SU-DHL-6 (cell line): ENCODE data around the gene EXOC2.

Experiments
- H2AFZ ChIP-seq: fragments of 200-600 bp; sonication (generic); 2 replicates; pipeline ENCODE4 v1.6.1; 2014; ENCODE audit warnings: low read depth, mild to moderate bottlenecking, moderate library complexity, mixed read lengths, antibody characterized with exemption, low read length; ENCODE audit not compliant: severe bottlenecking
- H3F3A ChIP-seq: fragments of 200-600 bp; shearing (Covaris generic); 2 replicates; pipeline ENCODE4 v1.6.0; 2016; ENCODE audit warnings: antibody characterized with exemption, mild to moderate bottlenecking; ENCODE audit not compliant: insufficient read depth
- H3K27ac ChIP-seq: fragments of 200-600 bp; sonication (generic); 2 replicates; pipeline ENCODE4 v1.5.1; 2016; ENCODE audit warnings: low read depth, mild to moderate bottlenecking, low read length, moderate library complexity, mixed read lengths
- H3K27me3 ChIP-seq: fragments of 200-600 bp; sonication (generic), shearing (Covaris generic); 2 replicates; pipeline ENCODE4 v1.6.0; 2014; ENCODE audit warnings: mild to moderate bottlenecking, low read length
- H3K36me3 ChIP-seq: fragments of 200-600 bp; sonication (generic); 2 replicates; pipeline ENCODE4 v1.6.1; 2014; ENCODE audit warnings: mild to moderate bottlenecking, low read length, mixed read lengths
- H3K4me2 ChIP-seq: fragments of 300-600, 200-600 bp; shearing (Covaris generic), sonication (generic); 2 replicates; pipeline ENCODE4 v1.6.0; 2014; ENCODE audit warnings: low read length, low read depth, mild to moderate bottlenecking; ENCODE audit not compliant: poor library complexity, severe bottlenecking
- H3K4me3 ChIP-seq: fragments of 200-600 bp; sonication (generic); 2 replicates; pipeline ENCODE4 v1.5.1; 2014; ENCODE audit warnings: antibody characterized with exemption, low read length, mild to moderate bottlenecking, mixed read lengths; ENCODE audit not compliant: insufficient read depth, poor library complexity, severe bottlenecking
- H3K79me2 ChIP-seq: fragments of 200-600 bp; sonication (generic); 2 replicates; pipeline ENCODE4 v1.6.1; 2014; ENCODE audit warnings: mild to moderate bottlenecking, low read length, moderate library complexity; ENCODE audit not compliant: insufficient read depth
- H3K9ac ChIP-seq: fragments of 200-600 bp; sonication (generic); 2 replicates; pipeline ENCODE4 v1.7.0; 2014; ENCODE audit warnings: mild to moderate bottlenecking, low read length
- H3K9me2 ChIP-seq: fragments of 200-600 bp; sonication (generic); replicated peaks from 2 replicates; pipeline ENCODE4 v1.6.1; 2014; ENCODE audit warnings: low read length; ENCODE audit not compliant: insufficient read depth
- H3K9me3 ChIP-seq: fragments of 200-600 bp; sonication (generic); 2 replicates; pipeline ENCODE4 v1.6.1; 2014; ENCODE audit warnings: low read length, mixed read lengths; ENCODE audit not compliant: insufficient read depth
- H4K20me1 ChIP-seq: fragments of 200-600 bp; sonication (generic); 2 replicates; pipeline ENCODE4 v1.6.1; 2014; ENCODE audit warnings: low read depth, mild to moderate bottlenecking, antibody characterized with exemption, low read length, moderate library complexity, mixed read lengths
- CTCF ChIP-seq: fragments of 200-600 bp; sonication (generic); IDR thresholded peaks from one replicate; pipeline ENCODE4 v1.5.1; 2017; ENCODE audit warnings: antibody characterized with exemption, mild to moderate bottlenecking, low read length, moderate library complexity; ENCODE audit not compliant: insufficient read depth, poor library complexity, severe bottlenecking
- EZH2phosphoT487 ChIP-seq: fragments of 200-600 bp; sonication (generic), shearing (Covaris generic); conservative IDR thresholded peaks from 2 replicates; pipeline ENCODE4 v1.6.1; 2018; ENCODE audit warnings: mild to moderate bottlenecking, antibody characterized with exemption, low read length, moderate library complexity, mixed read lengths

EXOC2 gene

DNA sequence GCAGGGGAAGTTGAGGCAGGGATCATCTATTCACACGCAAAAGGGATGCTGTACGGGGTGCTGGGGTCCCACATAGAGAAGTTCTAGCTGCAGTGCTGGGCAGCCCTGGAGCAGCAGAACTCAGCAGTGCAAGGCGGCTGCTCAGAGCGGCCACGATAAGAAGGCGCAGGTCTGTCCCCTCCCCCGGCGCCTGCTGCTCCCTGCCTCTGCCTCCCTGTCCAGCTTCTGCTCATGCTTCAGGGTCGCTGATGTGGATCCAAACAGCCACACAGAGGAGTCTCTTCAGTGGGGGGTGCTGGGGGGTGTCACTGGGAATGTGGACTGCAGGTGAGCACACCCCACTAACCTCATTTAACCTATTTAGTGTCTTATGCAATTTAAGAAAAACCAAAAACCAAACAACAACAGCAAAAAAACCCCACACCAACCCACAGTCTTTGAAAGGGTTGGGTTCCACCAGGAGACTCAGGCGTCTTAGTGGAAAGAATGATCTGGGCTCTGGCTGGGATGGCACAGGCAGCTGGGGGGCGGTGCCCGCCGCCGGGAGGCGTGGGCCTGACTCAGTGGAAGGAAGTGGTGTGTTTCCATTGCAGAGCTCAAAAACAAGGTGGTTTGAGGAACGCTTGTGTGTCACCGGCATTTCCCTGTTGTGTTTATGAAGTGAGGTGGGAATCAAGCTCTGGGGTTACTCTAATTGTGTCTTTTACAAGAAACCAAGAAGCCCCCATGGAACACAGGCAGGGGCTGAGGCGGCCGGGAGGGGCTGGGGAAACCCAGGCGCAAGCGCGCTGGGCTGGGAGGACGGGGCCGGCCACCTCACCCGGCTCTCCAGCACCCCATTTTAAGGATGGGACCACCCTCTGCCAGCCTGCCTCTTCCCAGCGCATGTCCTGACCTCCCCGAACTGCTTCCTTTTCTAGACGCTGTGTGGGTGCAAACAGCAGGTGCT, 246.2 kb downstream of the EXOC2 start:
- no peak overlapping the region for H2AFZ ChIP-seq
- H3F3A ChIP-seq, result no peaks in the 10 kb centered on the region
- H3K79me2 ChIP-seq, result no peaks in the 10 kb centered on the region
- H3K4me2 ChIP-seq, result no peak overlapping the region
- H3K9ac ChIP-seq, result no peak overlapping the region
- no peaks in the 10 kb centered on the region for H3K9me3 ChIP-seq
- no peaks in the 10 kb centered on the region for H3K36me3 ChIP-seq
- H3K27me3 ChIP-seq, result no peaks in the 10 kb centered on the region
- H4K20me1 ChIP-seq, result no peaks in the 10 kb centered on the region
- H3K27ac ChIP-seq, result no peak overlapping the region
- H3K4me3 ChIP-seq, result no peak overlapping the region
- no peaks in the 10 kb centered on the region for H3K9me2 ChIP-seq
- TF ChIP-seq CTCF, result no peak

DNA sequence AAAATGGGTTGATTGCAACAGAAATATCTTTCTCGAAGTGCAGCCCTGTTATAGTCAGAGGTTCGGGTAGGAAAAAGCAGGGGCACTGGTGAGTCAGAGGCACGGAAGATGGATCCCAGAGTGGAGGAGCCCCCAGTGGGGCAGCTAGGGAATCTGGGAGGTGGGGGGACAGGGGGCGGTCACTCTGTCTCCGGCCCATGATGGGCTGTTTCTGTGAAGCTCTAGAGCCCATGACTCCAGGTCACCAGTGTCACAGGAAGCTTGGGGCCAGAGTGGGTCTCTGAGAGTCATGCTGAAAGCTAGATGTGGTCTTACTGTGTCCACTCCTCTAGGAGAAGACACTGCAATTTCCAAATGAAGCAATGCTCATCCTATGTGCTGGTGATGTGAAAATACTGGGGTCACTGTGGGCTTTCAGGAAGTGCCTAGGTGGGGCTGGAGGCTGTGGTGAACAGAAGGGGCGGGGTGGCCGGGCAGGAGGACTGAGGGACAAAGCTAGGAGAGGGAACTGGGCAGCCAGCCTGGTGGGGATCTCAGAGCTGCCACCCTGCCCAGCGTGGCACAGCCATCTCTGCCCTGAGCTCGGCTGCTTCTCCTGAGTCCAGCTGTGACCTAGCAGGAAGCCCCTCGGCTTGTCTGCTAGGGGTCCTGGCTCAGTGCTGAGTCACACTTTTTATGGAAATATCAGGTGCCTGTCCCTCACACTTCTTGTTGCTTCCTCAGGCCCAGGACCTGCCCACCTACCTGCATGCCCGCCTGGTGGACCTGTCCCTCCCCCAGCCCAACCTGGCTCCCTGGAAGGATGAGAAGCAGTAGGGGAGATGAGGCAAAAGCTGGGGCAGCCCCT, 247.1 kb downstream of the EXOC2 start:
- H3K9ac ChIP-seq, result no peak overlapping the region
- no peak overlapping the region for H3K27ac ChIP-seq
- H3K36me3 ChIP-seq, result no peaks in the 10 kb centered on the region
- no peak overlapping the region for H3K4me2 ChIP-seq
- no peaks in the 10 kb centered on the region for H3K9me2 ChIP-seq
- no peaks in the 10 kb centered on the region for H3K79me2 ChIP-seq
- H3K9me3 ChIP-seq, result no peaks in the 10 kb centered on the region
- TF ChIP-seq CTCF (no peak), EZH2phosphoT487 (no peak)
- no peaks in the 10 kb centered on the region for H3K27me3 ChIP-seq
- H2AFZ ChIP-seq, result no peak overlapping the region
- no peaks in the 10 kb centered on the region for H4K20me1 ChIP-seq
- no peaks in the 10 kb centered on the region for H3F3A ChIP-seq
- H3K4me3 ChIP-seq, result no peak overlapping the region

GRCh38 chr6:444653-445275, 248.2 kb downstream of the EXOC2 start:
- H2AFZ ChIP-seq, result no peak overlapping the region
- no peaks in the 10 kb centered on the region for H3K36me3 ChIP-seq
- no peaks in the 10 kb centered on the region for H4K20me1 ChIP-seq
- no peak overlapping the region for H3K9ac ChIP-seq
- no peaks in the 10 kb centered on the region for H3K79me2 ChIP-seq
- no peaks in the 10 kb centered on the region for H3K27me3 ChIP-seq
- H3K9me3 ChIP-seq, result no peaks in the 10 kb centered on the region
- TF ChIP-seq EZH2phosphoT487, result no peak
- no peak for TF ChIP-seq CTCF
- no peak overlapping the region for H3K4me3 ChIP-seq
- no peak overlapping the region for H3K4me2 ChIP-seq
- H3K9me2 ChIP-seq, result no peaks in the 10 kb centered on the region
- H3F3A ChIP-seq, result no peaks in the 10 kb centered on the region
- H3K27ac ChIP-seq, result no peak overlapping the region
